Epithelial cell of esophagus (primary cell): ENCODE data around the gene ABAT.

ENCODE experiments used
- DNase-seq: peaks from one replicate; pipeline ENCODE4 v3.0.0; 2010; ENCODE audit warnings: low read depth
- H3K4me3 ChIP-seq: 2 replicates; pipeline ENCODE4 v1.5.1; 2011; ENCODE audit warnings: mild to moderate bottlenecking, low read length, control low read depth
- CTCF ChIP-seq: IDR thresholded peaks from 2 replicates; pipeline ENCODE4 v1.5.1; 2011; ENCODE audit warnings: low read depth, mild to moderate bottlenecking, low read length, control low read depth, inconsistent platforms; ENCODE audit not compliant: insufficient read depth; ENCODE audit errors: missing control alignments

ABAT gene

GRCh38 chr16:8679151-8679550 is 4.7 kb downstream of the ABAT start:
- peak; percentile 65 for DNase-seq
- no peak overlapping the region for H3K4me3 ChIP-seq
- TF ChIP-seq CTCF = no peak

GRCh38 chr16:8682551-8683259 is 8.3 kb downstream of the ABAT start:
- no peak overlapping the region for H3K4me3 ChIP-seq
- no peak for TF ChIP-seq CTCF
- DNase-seq = no peak

- TF ChIP-seq CTCF = no peak
- DNase-seq = no peak
Observed at GRCh38 chr16:8683640-8684039, 9.2 kb downstream of the ABAT start.

GRCh38 chr16:8685617-8686016 is 11.2 kb downstream of the ABAT start:
- no peak overlapping the region for H3K4me3 ChIP-seq
- DNase-seq = no peak
- no peak for TF ChIP-seq CTCF

More at GRCh38 chr16:8683640-8684039, 9.2 kb downstream of the ABAT start:
- H3K4me3 ChIP-seq = no peak overlapping the region

- peak; percentile 32 for DNase-seq
- no peak for TF ChIP-seq CTCF
- H3K4me3 ChIP-seq = no peak overlapping the region
Observed at GRCh38 chr16:8686031-8686621, 11.7 kb downstream of the ABAT start.

GRCh38 chr16:8686879-8687278 is 12.5 kb downstream of the ABAT start:
- no peak overlapping the region for H3K4me3 ChIP-seq
- DNase-seq = peak; percentile 21
- no peak for TF ChIP-seq CTCF

GRCh38 chr16:8689686-8690085 is 15.3 kb downstream of the ABAT start:
- DNase-seq = no peak
- no peak overlapping the region for H3K4me3 ChIP-seq
- TF ChIP-seq CTCF = no peak
